Frontal cortex (tissue), 4 donors: ENCODE data around the gene CROCC2. TPM values are rescaled to one million over a fixed set of nuclear protein-coding genes. Genes with fewer than 3 reads are reported as not detected.
A peak's percentile ranks its signal among the peaks of the same experiment; 100 is the strongest.

ENCODE experiments used
- DNase-seq, 2 donors: peaks; one replicate each; pipeline ENCODE4 v3.0.0; 2012; ENCODE audit warnings: low spot score in 2 of 2
- FAIRE-seq: peaks from 2 replicates; lab custom pipeline; 2012; peaks lifted over from hg19 to GRCh38; lab: Jason Lieb, UNC
- total RNA-seq: library from RNA; depleted of rRNA; stranded (reverse); fragments of >200 nt; gene quantifications from one replicate; pipeline ENCODE4 v1.2.3, GENCODE V29; 2014
- donor health status: control.
- donor health status: control.
- donor health status: control.

The CROCC2 gene
- total RNA-seq, 1 donor from 2014 or later: not detected

GRCh38 chr2:240889601-240890560 lies 16.3 kb upstream of the CROCC2 start:
- FAIRE-seq: no peak
- DNase-seq: no peak

GRCh38 chr2:240890691-240891090 lies 15.4 kb upstream of the CROCC2 start:
- no peak for FAIRE-seq

GRCh38 chr2:240891492-240892340 lies 14.4 kb upstream of the CROCC2 start:
- FAIRE-seq (no peak), DNase-seq (no peak)

More at GRCh38 chr2:240890691-240891090, 15.4 kb upstream of the CROCC2 start:
- no peak for DNase-seq

- no peak for DNase-seq
- no peak for FAIRE-seq
These were observed 13.8 kb upstream of the CROCC2 start for GRCh38 chr2:240892356-240892755.

GRCh38 chr2:240892925-240893324 lies 13.2 kb upstream of the CROCC2 start:
- no peak for FAIRE-seq
- no peak for DNase-seq

- FAIRE-seq (no peak), DNase-seq (peak in 1 of 2 donors; percentile 66)
These were observed 12.7 kb upstream of the CROCC2 start for GRCh38 chr2:240893363-240893844.

GRCh38 chr2:240894006-240894405 lies 12.1 kb upstream of the CROCC2 start:
- DNase-seq (no peak), FAIRE-seq (no peak)

- FAIRE-seq (no peak), DNase-seq (no peak)
These were observed 11.1 kb upstream of the CROCC2 start for GRCh38 chr2:240894836-240895558.

- FAIRE-seq (no peak), DNase-seq (no peak)
These were observed 10.3 kb upstream of the CROCC2 start, which contains the start of gene MAB21L4 for GRCh38 chr2:240895656-240896388. Gene MAB21L4, minus strand, starts transcription at chr2:240896156. Its CDS starts 159 bp downstream, at chr2:240895997.

- DNase-seq: no peak
- no peak for FAIRE-seq
These were observed 9.7 kb upstream of the CROCC2 start for GRCh38 chr2:240896394-240896793.

- DNase-seq (no peak), FAIRE-seq (no peak)
These were observed 9.1 kb upstream of the CROCC2 start for GRCh38 chr2:240896871-240897692.

- DNase-seq (no peak), FAIRE-seq (no peak)
These were observed 7.9 kb upstream of the CROCC2 start for GRCh38 chr2:240898108-240898730.

GRCh38 chr2:240898731-240899467 lies 7.2 kb upstream of the CROCC2 start:
- DNase-seq (peak in 1 of 2 donors; percentile 52), FAIRE-seq (no peak)

- DNase-seq: no peak
These were observed 6.7 kb upstream of the CROCC2 start for GRCh38 chr2:240899468-240899865.

GRCh38 chr2:240900141-240900860 lies 5.8 kb upstream of the CROCC2 start:
- FAIRE-seq (no peak), DNase-seq (no peak)

More at GRCh38 chr2:240899468-240899865, 6.7 kb upstream of the CROCC2 start:
- no peak for FAIRE-seq

GRCh38 chr2:240901986-240902614 lies 4.0 kb upstream of the CROCC2 start:
- FAIRE-seq: no peak
- DNase-seq: no peak
